ENCODE measurements around the gene C6orf15.

The C6orf15 gene

DNA sequence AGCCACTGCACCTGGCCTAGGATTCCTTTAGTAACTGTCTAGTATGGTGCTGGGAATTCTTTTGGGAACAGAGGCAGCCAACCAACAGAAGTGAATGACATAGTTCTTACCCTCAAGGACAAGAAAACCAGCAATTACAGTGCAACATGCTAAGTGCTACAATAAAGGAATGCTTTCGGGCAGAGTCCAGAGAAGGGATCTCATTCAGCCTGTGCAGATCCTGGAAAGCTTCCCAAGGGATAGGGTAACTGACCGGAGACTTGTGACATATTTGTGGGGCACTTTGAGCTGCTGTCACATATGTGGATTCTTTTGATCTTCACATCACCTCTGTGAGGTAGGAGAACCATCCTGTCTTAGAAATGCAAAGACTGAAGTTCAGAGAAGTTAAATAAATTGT lies 46.8 kb downstream of the C6orf15 start:
- DNase-seq: no peak

DNA sequence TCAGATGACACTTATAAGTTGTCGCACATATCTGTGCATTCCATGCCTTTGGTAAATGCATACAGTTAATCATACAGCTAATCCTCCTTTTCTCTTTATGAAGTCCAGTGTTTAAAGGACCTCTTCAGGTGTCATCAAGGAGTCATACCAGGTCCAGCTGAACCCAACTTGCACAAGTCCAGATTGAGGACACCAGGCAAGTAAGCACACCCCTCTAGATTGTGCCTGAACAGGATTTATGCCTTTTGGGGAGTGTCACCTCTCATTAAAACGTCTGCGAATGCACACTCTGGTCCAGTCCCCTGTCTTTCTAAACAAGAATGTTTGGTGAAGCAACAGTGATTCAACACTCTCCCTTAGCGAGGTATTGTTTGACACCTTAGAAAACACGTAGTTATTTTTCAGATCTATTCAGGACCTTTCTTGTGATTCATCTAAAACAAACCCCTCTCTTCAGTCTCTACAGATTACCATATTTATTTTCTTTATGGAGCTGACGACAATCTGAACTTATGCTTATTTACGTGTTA lies 48.4 kb downstream of the C6orf15 start:
- no peak for DNase-seq
